Measurements from ENCODE around the gene NCK2.

NCK2 gene

DNA sequence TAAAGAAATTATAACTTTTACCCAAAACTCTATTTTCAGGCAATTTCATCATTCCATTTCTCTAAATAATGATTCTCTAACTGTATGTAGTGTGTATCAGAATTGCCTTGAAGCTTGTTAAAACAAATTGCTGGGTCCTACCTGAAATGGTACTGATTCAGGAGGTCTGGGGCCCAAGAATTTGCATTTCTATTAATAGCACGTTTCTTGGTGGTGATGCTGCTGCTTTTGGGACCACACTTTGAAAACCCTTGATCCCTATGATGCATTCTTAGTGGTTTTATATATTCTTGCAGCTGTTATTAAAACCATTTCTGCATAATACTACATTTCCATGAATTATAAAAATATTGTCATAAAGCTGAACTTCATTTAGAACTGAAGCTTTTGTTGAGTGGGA is 140.7 kb downstream of the NCK2 start:
- Histone ChIP-seq H2BK15ac (ENCODE audit: low read depth, poor library complexity, severe bottlenecking) (no peak overlapping the region), H2BK5ac (ENCODE audit: low read depth, low read length, poor library complexity, severe bottlenecking) (no peak overlapping the region), H2BK120ac (ENCODE audit: low read depth, low read length) (no peak overlapping the region), H3K4ac (ENCODE audit: low read depth in 1 of 2, low read length in 2 of 2) (no peak overlapping the region), H2BK12ac (ENCODE audit: low read length in 2 of 2) (no peak overlapping the region), H4K91ac (ENCODE audit: low read length) (no peak overlapping the region), H3K4me3 (ENCODE audit: insufficient read depth in 1 of 2, low read depth in 1 of 2, low read length in 2 of 2) (no peak overlapping the region), H4K8ac (ENCODE audit: low read length) (no peak overlapping the region), H3K36me3 (ENCODE audit: control insufficient read depth in 1 of 2, insufficient read depth in 2 of 2, low read depth in 1 of 2, low read length in 2 of 2) (peaks cover 0 to 22% of the 10 kb centered on the region in 2 experiments), H3K27ac (ENCODE audit: low read length, poor library complexity, severe bottlenecking) (no peak overlapping the region), H2AK5ac (ENCODE audit: low read length, severe bottlenecking) (no peak overlapping the region), H3K14ac (ENCODE audit: low read length in 2 of 2) (no peak overlapping the region), H2AFZ (ENCODE audit: low read depth, low read length) (no peak overlapping the region), H3K79me1 (replicated peaks; ENCODE audit: low read length, poor library complexity, severe bottlenecking) (peaks cover 50% of the 10 kb centered on the region), H3K9me3 (ENCODE audit: control insufficient read depth, low read length) (peaks cover 5% of the 10 kb centered on the region), H3K27me3 (ENCODE audit: control insufficient read depth in 1 of 2, insufficient read depth in 1 of 2, low read length in 2 of 2) (no peaks in the 10 kb centered on the region), H3K4me1 (ENCODE audit: control insufficient read depth, insufficient read depth, low read depth, low read length) (no peaks in the 10 kb centered on the region), H3K18ac (ENCODE audit: low read depth in 1 of 2, low read length in 2 of 2) (no peak overlapping the region), H3K9ac (ENCODE audit: low read length) (peak overlapping the region; percentile 2), H3K4me2 (ENCODE audit: low read length, poor library complexity, severe bottlenecking) (no peak overlapping the region), H3K23ac (ENCODE audit: low read length in 2 of 2) (no peak overlapping the region)
- WGBS = no CpG with 5 or more reads among the region's 1 CpG
- DNase-seq = no peak

DNA sequence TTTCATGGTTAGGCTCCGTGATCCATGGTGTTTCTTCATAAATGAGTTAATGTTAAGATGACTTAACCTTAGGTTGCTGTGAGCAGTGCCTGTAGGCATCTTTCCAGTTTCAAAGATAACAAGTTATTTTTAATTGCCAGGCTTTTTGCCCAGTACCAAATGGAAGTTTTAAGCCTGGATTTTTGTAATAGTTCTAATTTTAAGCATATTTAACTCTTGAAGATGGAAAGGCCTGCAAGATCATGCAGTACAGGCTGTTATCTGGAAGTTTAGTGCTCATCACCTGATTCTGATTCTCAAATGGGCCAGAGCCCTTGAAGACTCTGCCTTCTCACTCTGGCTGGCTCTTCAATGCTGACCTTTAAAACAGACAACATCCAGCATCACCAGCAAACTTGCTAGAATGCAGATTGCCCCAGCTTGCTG is 141.3 kb downstream of the NCK2 start:
- Histone ChIP-seq H3K9ac (ENCODE audit: low read length) (peak overlapping the region; percentile 2), H3K27ac (ENCODE audit: low read length, poor library complexity, severe bottlenecking) (no peak overlapping the region), H3K23ac (ENCODE audit: low read length in 2 of 2) (no peak overlapping the region), H3K79me1 (replicated peaks; ENCODE audit: low read length, poor library complexity, severe bottlenecking) (peaks cover 55% of the 10 kb centered on the region), H3K27me3 (ENCODE audit: control insufficient read depth in 1 of 2, insufficient read depth in 1 of 2, low read length in 2 of 2) (no peaks in the 10 kb centered on the region), H3K4me3 (ENCODE audit: insufficient read depth in 1 of 2, low read depth in 1 of 2, low read length in 2 of 2) (no peak overlapping the region), H2BK5ac (ENCODE audit: low read depth, low read length, poor library complexity, severe bottlenecking) (no peak overlapping the region), H2BK15ac (ENCODE audit: low read depth, poor library complexity, severe bottlenecking) (no peak overlapping the region), H3K14ac (ENCODE audit: low read length in 2 of 2) (no peak overlapping the region), H3K36me3 (ENCODE audit: control insufficient read depth in 1 of 2, insufficient read depth in 2 of 2, low read depth in 1 of 2, low read length in 2 of 2) (peaks cover 0 to 24% of the 10 kb centered on the region in 2 experiments), H3K4ac (ENCODE audit: low read depth in 1 of 2, low read length in 2 of 2) (no peak overlapping the region), H4K8ac (ENCODE audit: low read length) (no peak overlapping the region), H4K91ac (ENCODE audit: low read length) (no peak overlapping the region), H2BK12ac (ENCODE audit: low read length in 2 of 2) (no peak overlapping the region), H3K9me3 (ENCODE audit: control insufficient read depth, low read length) (peaks cover 5% of the 10 kb centered on the region), H2AFZ (ENCODE audit: low read depth, low read length) (no peak overlapping the region), H2AK5ac (ENCODE audit: low read length, severe bottlenecking) (no peak overlapping the region), H3K4me1 (ENCODE audit: control insufficient read depth, insufficient read depth, low read depth, low read length) (no peaks in the 10 kb centered on the region), H3K18ac (ENCODE audit: low read depth in 1 of 2, low read length in 2 of 2) (no peak overlapping the region), H3K4me2 (ENCODE audit: low read length, poor library complexity, severe bottlenecking) (no peak overlapping the region), H2BK120ac (ENCODE audit: low read depth, low read length) (no peak overlapping the region)
- peak; percentile 14 for DNase-seq
- 100% methylated on average over 1 of the region's 1 CpG for WGBS

DNA sequence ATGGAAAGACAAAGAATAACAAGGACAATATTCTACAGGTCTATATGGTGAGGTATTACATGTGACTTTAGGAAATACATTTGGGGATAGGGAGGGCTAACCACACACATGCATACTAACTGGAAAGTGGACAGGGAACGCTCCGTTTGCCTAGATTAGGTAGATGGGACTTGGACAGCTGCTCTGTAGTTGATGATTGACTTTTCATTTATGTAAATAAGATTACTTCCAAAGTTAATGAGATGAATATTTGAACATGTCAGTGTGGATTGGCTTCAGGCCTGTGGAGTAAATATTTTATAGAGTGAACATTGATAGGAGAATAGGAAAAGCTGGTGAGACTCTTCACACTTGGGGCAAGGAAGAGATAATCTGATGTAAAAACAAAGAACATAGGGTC is 142.0 kb downstream of the NCK2 start:
- no peak overlapping the region for H4K91ac ChIP-seq (ENCODE audit: low read length)
- H3K4me1 ChIP-seq (ENCODE audit: control insufficient read depth, insufficient read depth, low read depth, low read length) = no peaks in the 10 kb centered on the region
- peaks cover 0 to 18% of the 10 kb centered on the region in 2 experiments for H3K36me3 ChIP-seq (ENCODE audit: control insufficient read depth in 1 of 2, insufficient read depth in 2 of 2, low read depth in 1 of 2, low read length in 2 of 2)
- H3K4me3 ChIP-seq (ENCODE audit: insufficient read depth in 1 of 2, low read depth in 1 of 2, low read length in 2 of 2) = no peak overlapping the region
- no peak overlapping the region for H2AK5ac ChIP-seq (ENCODE audit: low read length, severe bottlenecking)
- H3K27me3 ChIP-seq (ENCODE audit: control insufficient read depth in 1 of 2, insufficient read depth in 1 of 2, low read length in 2 of 2) = no peaks in the 10 kb centered on the region
- no peak overlapping the region for H2BK12ac ChIP-seq (ENCODE audit: low read length in 2 of 2)
- H3K23ac ChIP-seq (ENCODE audit: low read length in 2 of 2) = no peak overlapping the region
- WGBS = 100% methylated on average over 2 of the region's 2 CpGs
- no peak for DNase-seq
- H3K4me2 ChIP-seq (ENCODE audit: low read length, poor library complexity, severe bottlenecking) = no peak overlapping the region
- no peak overlapping the region for H3K4ac ChIP-seq (ENCODE audit: low read depth in 1 of 2, low read length in 2 of 2)
- H3K9ac ChIP-seq (ENCODE audit: low read length) = no peak overlapping the region
- no peak overlapping the region for H3K14ac ChIP-seq (ENCODE audit: low read length in 2 of 2)
- H3K18ac ChIP-seq (ENCODE audit: low read depth in 1 of 2, low read length in 2 of 2) = no peak overlapping the region
- H2AFZ ChIP-seq (ENCODE audit: low read depth, low read length) = no peak overlapping the region
- peaks cover 51% of the 10 kb centered on the region for H3K79me1 ChIP-seq (replicated peaks; ENCODE audit: low read length, poor library complexity, severe bottlenecking)
- H3K27ac ChIP-seq (ENCODE audit: low read length, poor library complexity, severe bottlenecking) = no peak overlapping the region
- H2BK120ac ChIP-seq (ENCODE audit: low read depth, low read length) = no peak overlapping the region
- no peak overlapping the region for H2BK15ac ChIP-seq (ENCODE audit: low read depth, poor library complexity, severe bottlenecking)
- H3K9me3 ChIP-seq (ENCODE audit: control insufficient read depth, low read length) = peaks cover 5% of the 10 kb centered on the region
- no peak overlapping the region for H2BK5ac ChIP-seq (ENCODE audit: low read depth, low read length, poor library complexity, severe bottlenecking)
- no peak overlapping the region for H4K8ac ChIP-seq (ENCODE audit: low read length)

DNA sequence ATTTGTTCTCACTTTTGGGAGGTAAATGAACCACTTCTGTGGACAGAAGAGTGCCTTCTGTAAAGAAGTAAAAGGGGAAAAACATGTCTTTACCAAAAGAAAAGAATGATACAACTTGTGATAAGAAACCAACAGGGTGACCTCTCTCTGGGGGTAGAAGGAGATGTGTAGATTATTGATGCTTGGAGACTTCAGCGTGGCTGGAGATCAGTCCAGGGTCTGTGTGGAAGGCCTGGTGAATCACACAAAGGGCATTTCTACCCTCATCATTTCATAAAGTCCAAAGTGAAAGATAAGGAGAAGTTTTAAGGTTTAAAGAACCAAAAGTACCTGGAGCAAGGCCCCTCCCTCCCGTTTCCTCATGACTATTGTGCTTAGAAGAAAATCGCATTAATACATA is 142.5 kb downstream of the NCK2 start:
- Histone ChIP-seq H3K4me1 (ENCODE audit: control insufficient read depth, insufficient read depth, low read depth, low read length) (no peaks in the 10 kb centered on the region), H2BK12ac (ENCODE audit: low read length in 2 of 2) (no peak overlapping the region), H3K27ac (ENCODE audit: low read length, poor library complexity, severe bottlenecking) (no peak overlapping the region), H2BK15ac (ENCODE audit: low read depth, poor library complexity, severe bottlenecking) (no peak overlapping the region), H4K8ac (ENCODE audit: low read length) (no peak overlapping the region), H3K9me3 (ENCODE audit: control insufficient read depth, low read length) (peaks cover 5% of the 10 kb centered on the region), H3K4ac (ENCODE audit: low read depth in 1 of 2, low read length in 2 of 2) (no peak overlapping the region), H2AFZ (ENCODE audit: low read depth, low read length) (no peak overlapping the region), H3K27me3 (ENCODE audit: control insufficient read depth in 1 of 2, insufficient read depth in 1 of 2, low read length in 2 of 2) (no peaks in the 10 kb centered on the region), H2BK120ac (ENCODE audit: low read depth, low read length) (no peak overlapping the region), H3K9ac (ENCODE audit: low read length) (no peak overlapping the region), H3K36me3 (ENCODE audit: control insufficient read depth in 1 of 2, insufficient read depth in 2 of 2, low read depth in 1 of 2, low read length in 2 of 2) (peaks cover 0 to 14% of the 10 kb centered on the region in 2 experiments), H3K79me1 (replicated peaks; ENCODE audit: low read length, poor library complexity, severe bottlenecking) (peaks cover 48% of the 10 kb centered on the region), H2BK5ac (ENCODE audit: low read depth, low read length, poor library complexity, severe bottlenecking) (no peak overlapping the region), H3K23ac (ENCODE audit: low read length in 2 of 2) (no peak overlapping the region), H3K14ac (ENCODE audit: low read length in 2 of 2) (no peak overlapping the region), H4K91ac (ENCODE audit: low read length) (no peak overlapping the region), H3K4me2 (ENCODE audit: low read length, poor library complexity, severe bottlenecking) (no peak overlapping the region), H3K4me3 (ENCODE audit: insufficient read depth in 1 of 2, low read depth in 1 of 2, low read length in 2 of 2) (no peak overlapping the region), H2AK5ac (ENCODE audit: low read length, severe bottlenecking) (no peak overlapping the region), H3K18ac (ENCODE audit: low read depth in 1 of 2, low read length in 2 of 2) (no peak overlapping the region)
- WGBS = 97% methylated on average over 2 of the region's 3 CpGs
- no peak for DNase-seq

All from mesenchymal stem cell (in vitro differentiated cells and primary cell).